ENCODE results near the gene CDKN2A.

GRCh38 chr9:21995006-21995665 lies 944 bp upstream of the CDKN2A start:
- TF ChIP-seq CTCF (IDR thresholded peaks at IDR 0.05) (no peak), POLR2AphosphoS5 (IDR thresholded peaks at IDR 0.05) (no peak), POLR2A (IDR thresholded peaks at IDR 0.05) (no peak), EP300 (IDR thresholded peaks at IDR 0.05) (no peak)

Data from gastroesophageal sphincter (tissue), 3 donors.